ENCODE results near the gene LY86. TPM values are rescaled to one million over a fixed set of nuclear protein-coding genes. Genes with fewer than 3 reads are reported as not detected.

The LY86 gene
- total RNA-seq, 1 donor from 2014 or later = not detected

DNA sequence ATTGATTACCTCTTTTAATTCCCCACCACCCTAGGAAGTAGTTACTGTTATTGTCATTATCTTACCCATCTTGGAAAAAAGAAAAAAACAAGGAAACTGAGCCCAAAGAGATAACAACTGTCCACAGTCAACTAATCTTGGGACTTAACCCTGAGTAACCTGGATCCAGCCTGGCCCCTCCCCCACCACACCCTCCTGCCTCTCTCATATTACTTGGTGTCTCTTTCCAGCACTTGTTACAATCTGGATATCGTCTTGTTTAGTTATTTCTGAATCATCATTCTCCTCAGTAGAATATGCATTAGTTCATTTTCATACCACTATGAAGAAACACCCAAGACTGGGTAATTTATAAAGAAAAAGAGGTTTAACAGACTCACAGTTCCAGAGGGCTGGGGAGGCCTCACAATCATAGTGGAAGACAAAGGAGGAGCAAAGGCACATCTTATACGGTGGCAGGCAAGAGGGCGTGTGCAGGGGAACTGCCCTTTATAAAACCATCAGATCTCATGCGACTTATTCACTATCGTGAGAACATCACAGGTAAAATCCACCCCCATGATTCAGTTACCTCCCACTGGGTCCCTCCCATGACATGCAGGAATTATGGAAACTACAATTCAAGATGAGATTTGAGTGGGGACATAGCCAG, 60.3 kb downstream of the LY86 start:
- H3K9me3 ChIP-seq = no peaks in the 10 kb centered on the region
- H3K36me3 ChIP-seq = no peaks in the 10 kb centered on the region
- DNase-seq (ENCODE audit: low spot score in 2 of 2) = no peak
- H3K27me3 ChIP-seq = no peaks in the 10 kb centered on the region
- H3K4me1 ChIP-seq = no peaks in the 10 kb centered on the region
- intact Hi-C loops (cut with DNase I) = no loop called here
- H3K4me3 ChIP-seq = no peak overlapping the region
- no peak for TF ChIP-seq CTCF (IDR thresholded peaks at IDR 0.05)
- no peak overlapping the region for H3K27ac ChIP-seq

GRCh38 chr6:6649824-6650349, 61.4 kb downstream of the LY86 start:
- H3K27ac ChIP-seq = no peak overlapping the region
- H3K36me3 ChIP-seq = no peaks in the 10 kb centered on the region
- no peak overlapping the region for H3K4me3 ChIP-seq
- no peaks in the 10 kb centered on the region for H3K9me3 ChIP-seq
- no peaks in the 10 kb centered on the region for H3K27me3 ChIP-seq
- intact Hi-C loops (cut with DNase I) = no loop called here
- no peak for TF ChIP-seq CTCF (IDR thresholded peaks at IDR 0.05)
- H3K4me1 ChIP-seq = no peaks in the 10 kb centered on the region
- DNase-seq (ENCODE audit: low spot score in 2 of 2) = no peak

GRCh38 chr6:6650839-6651238, 62.3 kb downstream of the LY86 start:
- intact Hi-C loops (cut with DNase I) = no loop called here
- Histone ChIP-seq H3K36me3 (no peaks in the 10 kb centered on the region), H3K4me3 (no peak overlapping the region), H3K27ac (no peak overlapping the region), H3K4me1 (no peaks in the 10 kb centered on the region), H3K27me3 (no peaks in the 10 kb centered on the region), H3K9me3 (no peaks in the 10 kb centered on the region)
- no peak for TF ChIP-seq CTCF (IDR thresholded peaks at IDR 0.05)
- no peak for DNase-seq (ENCODE audit: low spot score in 2 of 2)

DNA sequence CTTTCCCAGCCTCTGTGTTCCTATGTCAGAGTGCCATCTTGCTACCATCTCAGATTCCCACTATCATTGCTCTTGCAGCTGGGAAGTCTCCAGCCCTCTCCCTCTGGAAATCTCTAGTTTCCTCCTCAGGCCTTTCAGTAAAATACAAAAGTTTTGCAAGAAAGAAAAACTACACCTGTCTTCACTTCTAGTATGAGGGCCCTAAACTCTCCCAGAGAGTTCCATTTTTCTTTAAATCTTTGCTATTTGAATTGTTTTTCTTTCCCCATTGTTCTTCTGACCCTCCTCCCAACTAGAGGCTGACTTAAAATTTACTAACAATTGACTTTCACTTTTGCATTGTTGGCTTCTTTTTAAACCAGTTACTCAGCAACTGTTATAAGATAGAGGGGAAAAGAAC, 62.8 kb downstream of the LY86 start:
- TF ChIP-seq CTCF (IDR thresholded peaks at IDR 0.05) = no peak
- intact Hi-C loops (cut with DNase I) = no loop called here
- no peaks in the 10 kb centered on the region for H3K27me3 ChIP-seq
- no peak overlapping the region for H3K27ac ChIP-seq
- no peaks in the 10 kb centered on the region for H3K36me3 ChIP-seq
- no peaks in the 10 kb centered on the region for H3K4me1 ChIP-seq
- no peak for DNase-seq (ENCODE audit: low spot score in 2 of 2)
- no peak overlapping the region for H3K4me3 ChIP-seq
- no peaks in the 10 kb centered on the region for H3K9me3 ChIP-seq

GRCh38 chr6:6652932-6653331, 64.4 kb downstream of the LY86 start:
- Histone ChIP-seq H3K9me3 (no peaks in the 10 kb centered on the region), H3K4me3 (no peak overlapping the region), H3K36me3 (no peaks in the 10 kb centered on the region), H3K4me1 (no peaks in the 10 kb centered on the region), H3K27me3 (no peaks in the 10 kb centered on the region), H3K27ac (no peak overlapping the region)
- DNase-seq (ENCODE audit: low spot score in 2 of 2) = no peak
- intact Hi-C loops (cut with DNase I) = no loop called here
- TF ChIP-seq CTCF (IDR thresholded peaks at IDR 0.05) = no peak
